ENCODE results near the gene ING5.

DNA sequence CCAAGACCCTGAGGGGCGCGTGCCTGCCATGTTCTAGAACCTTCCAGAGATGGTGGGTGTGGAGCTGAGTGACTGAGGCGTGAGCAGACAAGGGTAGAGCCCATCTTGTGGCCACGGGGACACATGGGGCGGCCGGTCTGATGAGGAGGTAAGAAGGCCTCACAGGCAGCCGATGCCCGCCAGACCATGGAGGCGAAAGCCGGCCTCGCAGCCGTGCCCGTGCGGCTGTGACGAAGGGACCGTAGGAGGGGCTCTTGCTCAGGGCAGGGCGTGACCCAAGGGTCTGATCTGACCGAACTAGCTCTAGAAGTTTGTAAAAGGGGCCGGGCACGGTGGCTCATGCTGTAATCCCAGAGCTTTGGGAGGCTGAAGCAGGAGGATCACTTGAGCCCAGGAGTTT lies 52.2 kb downstream of the ING5 start:
- TF ChIP-seq, protein P1, sequence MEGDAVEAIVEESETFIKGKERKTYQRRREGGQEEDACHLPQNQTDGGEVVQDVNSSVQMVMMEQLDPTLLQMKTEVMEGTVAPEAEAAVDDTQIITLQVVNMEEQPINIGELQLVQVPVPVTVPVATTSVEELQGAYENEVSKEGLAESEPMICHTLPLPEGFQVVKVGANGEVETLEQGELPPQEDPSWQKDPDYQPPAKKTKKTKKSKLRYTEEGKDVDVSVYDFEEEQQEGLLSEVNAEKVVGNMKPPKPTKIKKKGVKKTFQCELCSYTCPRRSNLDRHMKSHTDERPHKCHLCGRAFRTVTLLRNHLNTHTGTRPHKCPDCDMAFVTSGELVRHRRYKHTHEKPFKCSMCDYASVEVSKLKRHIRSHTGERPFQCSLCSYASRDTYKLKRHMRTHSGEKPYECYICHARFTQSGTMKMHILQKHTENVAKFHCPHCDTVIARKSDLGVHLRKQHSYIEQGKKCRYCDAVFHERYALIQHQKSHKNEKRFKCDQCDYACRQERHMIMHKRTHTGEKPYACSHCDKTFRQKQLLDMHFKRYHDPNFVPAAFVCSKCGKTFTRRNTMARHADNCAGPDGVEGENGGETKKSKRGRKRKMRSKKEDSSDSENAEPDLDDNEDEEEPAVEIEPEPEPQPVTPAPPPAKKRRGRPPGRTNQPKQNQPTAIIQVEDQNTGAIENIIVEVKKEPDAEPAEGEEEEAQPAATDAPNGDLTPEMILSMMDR (IDR thresholded peaks at IDR 0.05): no peak
- TF ChIP-seq POLR2A (IDR thresholded peaks at IDR 0.05): no peak

Measured in uterus (tissue), 2 donors.